Fibroblast of peridontal ligament (primary cell): ENCODE measurements around the gene CLEC18C.
A peak's percentile ranks its signal among the peaks of the same experiment; 100 is the strongest.
"Not testable (repeated sequence)": the region's sequence is repeated elsewhere in the genome, so short reads cannot be mapped to it uniquely, and the experiment has no call there.

Source experiments
- DNase-seq: peaks from one replicate; pipeline ENCODE4 v3.0.0-alpha.2; 2010; ENCODE audit errors: extremely low read depth

The CLEC18C gene

DNA sequence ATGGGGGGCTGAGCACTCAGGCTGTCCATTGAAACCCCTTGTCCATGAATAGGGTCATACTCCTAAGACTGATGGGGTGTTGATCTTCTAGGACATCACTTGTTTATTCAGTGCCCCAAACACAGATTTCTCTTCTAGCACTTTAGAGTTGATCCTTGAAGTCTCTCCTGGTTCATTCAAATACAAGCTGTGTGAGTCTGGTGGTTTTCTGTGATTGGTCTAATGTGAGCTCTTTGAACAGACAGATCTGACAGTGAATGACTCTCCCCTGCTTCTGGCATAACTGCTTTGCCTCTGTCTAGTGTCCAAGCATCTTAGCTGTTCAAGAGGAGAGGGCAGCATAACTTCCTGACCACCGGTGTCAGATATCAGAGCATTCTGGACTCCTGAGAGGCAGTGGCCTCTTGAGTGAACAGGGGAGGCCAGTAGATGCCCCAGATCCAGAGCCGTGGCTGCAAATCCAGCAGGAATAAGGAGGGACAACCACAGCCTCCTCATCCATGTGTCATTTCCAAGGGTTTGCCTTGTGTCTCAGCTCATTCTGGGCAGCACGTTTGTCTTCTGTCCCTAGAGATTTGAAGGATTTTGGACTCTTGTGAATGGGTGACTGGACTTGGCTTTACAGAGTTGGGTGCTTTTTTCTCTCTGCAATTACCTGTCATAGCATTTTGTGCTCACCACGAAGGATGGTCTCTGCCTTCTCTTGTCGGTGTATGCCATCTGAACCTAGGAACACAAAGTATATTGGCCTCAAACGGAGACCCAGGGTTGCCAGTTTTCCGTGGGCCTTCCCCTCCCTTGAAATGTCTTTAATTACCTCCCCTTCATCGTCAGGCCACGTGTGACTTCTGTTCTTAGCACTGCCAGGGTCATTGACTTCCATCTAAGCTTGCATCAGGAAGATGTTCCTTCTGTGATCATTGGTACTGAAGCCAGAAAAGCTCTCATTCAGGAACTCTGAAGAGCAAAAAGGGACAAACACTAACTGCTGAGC is 13.9 kb upstream of the CLEC18C start:
- peak; percentile 26 for DNase-seq

DNA sequence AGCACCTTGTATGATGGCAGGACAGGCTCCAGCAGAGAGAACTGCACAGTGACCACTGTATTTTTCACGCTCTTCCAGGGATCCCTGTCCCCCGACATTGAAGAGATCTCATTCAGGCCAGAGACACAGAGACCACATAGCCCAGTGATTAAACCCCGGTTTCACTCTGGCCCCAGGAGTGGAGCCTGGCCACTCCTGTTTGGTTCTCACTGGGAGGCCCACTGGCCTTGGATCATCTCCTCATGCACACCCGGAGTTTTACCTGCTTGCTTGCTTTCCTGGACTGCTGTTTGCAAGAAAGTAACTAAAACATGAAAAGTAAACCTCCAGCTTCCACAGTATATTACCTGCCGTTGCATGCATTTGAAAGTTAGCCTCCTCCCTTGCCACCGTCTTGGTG is 13.2 kb upstream of the CLEC18C start:
- no peak for DNase-seq

DNA sequence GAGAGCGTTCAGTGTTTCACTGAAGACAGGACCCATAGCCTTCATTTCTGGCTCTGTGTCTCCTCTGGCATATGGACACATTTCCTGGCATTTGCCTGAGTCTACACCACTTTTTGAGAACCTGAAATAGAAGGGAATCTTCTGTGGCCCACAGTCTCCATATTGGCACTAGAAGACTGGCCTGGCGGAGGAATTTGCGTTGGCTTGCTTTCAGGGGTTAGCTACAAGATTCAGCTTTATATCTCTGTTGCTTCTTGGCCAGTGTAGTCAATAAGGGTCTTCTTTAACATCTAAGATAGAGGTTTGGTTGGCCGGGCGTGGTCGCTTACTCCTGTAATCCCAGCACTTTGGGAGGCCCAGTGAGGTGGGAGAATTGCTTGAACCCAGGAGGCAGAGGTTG is 12.8 kb upstream of the CLEC18C start:
- no peak for DNase-seq

DNA sequence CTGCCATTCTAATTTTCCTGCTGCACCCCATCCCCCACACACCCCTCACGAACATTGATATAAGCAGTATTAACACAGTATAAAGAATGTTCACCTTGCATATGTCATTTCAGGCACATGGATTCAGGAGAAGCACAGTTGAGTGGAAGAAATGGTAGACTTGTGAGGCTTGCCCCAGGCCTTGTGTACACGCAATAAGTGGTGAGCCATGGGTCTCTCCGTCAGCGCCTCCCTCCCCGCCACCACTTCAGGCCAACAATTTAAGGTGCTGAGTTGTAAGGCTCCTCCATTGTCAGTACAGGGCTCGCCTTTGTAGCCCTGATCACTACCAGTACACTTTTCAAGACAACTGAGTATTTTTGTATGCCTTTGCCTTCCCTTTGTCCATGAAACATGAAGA is 12.2 kb upstream of the CLEC18C start:
- no peak for DNase-seq

DNA sequence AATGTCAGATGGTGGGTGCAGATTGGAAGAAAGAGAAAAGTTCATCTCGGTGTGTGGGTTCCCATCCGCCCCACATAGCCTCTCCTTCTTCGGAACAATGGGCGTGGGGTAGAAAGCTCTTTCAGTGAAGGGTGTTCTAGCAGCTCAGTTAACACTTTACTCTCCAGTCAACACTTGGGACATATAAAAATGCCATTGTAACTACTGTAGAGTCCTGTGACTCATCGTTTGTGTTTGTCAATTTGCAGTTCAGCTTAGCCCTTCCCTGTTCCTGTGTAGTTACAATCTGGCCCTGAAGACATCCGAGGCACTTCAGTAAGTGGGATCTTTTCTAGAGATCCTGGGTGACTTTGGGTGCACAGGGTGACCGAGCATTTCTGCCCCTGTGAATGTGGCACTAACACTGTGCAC is 11.5 kb upstream of the CLEC18C start:
- DNase-seq: peak; percentile 58

DNA sequence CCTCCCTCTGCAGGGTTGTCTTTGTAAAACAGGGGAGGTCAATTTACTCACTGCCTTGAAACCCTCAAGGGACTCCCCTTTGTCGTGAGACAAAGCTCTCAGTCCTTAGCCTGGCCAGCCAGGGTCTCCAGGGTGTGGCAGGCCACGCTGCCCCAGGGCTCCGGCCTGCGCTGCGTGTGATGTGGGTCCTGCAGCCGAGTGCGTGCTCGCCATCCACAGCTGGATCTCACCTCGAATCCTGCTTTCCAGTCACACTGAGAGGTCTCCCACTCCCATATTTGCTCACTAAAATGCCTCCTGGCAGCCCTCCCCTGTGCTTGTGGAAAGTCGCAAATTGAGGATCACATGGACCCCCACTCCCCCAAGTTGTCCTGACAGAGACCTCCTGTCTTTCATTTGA is 10.0 kb upstream of the CLEC18C start:
- DNase-seq: no peak

DNA sequence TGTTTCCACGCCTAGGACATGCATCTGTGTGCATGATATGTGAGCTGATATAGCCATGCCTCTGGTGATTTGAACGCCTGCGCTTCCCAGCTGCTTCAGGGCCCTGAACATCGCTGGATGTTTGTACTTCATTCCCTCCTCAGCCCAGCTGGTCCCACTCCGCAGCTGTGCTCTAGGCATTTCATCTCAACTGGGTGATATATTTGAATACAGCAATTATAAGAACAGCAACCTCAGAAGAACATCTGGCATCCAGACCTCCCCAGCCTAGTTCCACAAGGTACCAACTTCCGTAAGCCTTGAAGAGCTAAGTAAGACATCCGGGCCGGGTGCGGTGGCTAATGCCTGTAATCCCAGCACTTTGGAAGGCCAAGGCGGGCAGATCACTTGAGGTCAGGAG is 6.9 kb upstream of the CLEC18C start:
- not testable (repeated sequence) for DNase-seq

DNA sequence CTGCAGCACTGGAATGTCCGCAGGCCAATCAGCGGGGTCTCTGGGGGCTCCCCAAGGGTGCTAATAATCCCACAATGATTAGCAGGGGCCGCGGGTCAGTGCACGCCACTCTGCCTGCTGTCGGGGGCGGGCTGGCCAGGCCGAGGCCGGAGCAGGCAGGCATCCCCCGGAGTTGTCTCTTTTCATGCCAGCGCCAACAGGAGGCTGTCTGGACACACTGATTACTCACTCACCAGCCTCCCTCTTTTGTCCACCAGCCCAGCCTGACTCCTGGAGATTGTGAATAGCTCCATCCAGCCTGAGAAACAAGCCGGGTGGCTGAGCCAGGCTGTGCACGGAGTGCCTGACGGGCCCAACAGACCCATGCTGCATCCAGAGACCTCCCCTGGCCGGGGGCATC is 329 bp downstream of the CLEC18C start:
- not testable (repeated sequence) for DNase-seq

DNA sequence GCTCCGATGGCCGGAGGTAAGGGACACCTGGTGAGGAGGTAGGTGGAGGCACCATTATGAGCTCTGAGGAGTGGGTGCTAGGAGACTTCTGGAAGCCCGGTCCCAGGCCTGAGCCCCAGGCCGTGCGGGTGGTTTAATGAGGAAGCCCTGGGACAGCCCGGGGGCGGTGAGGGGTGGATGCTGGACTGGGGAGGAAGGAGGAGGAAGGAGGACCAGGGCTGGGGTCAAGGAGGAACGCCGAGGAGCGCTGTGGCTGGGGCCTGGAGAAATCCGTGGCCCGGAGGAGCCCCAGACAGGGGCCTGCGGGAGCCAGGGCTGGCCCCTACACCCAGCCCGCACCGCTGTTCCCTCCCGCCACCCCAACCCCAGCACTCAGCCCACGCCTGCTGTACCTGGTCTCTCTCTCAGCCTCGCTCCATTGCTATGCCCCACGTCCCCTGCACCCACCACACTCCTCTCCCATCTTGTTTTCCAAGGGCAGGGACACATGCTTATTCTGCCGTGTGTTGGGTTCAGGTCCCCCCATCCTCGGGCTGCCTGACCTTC is 873 bp downstream of the CLEC18C start:
- DNase-seq: not testable (repeated sequence)

DNA sequence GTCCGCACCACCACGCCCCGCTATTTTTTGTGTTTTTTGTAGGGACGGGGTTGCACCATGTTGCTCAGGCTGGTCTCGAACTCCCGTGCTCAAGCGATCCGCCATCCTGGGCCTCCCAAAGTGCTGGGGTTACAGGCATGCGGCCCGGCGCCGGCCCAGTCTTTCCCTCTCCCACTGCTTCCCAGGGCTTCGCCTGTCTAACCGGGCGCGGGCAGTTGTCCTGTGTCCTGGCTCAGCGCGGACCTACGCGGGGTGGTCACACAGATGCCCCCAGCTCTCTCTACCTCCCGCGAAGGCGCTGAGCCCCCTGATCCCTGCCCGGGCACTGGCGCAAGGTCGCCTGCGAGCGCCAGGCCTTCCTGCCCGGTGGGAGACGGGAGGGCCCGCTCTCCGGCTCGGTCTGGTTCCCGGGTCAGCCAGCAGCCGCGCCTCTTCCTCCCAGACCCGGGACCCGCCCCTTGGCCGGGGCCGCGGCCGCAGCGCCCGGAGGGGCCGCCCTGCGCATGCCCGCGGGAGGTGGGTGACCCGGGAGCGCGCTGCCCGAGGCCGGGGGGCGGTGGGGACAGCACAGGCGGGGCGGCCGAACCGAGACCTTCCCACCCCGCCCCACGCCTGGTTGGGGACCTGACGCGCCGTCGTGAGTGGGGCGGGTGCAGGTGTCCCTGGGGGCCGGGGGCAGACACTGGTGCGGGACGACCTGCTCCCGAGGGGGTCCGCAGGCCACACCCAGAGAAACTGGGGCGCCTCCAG is 14.4 kb downstream of the CLEC18C start:
- not testable (repeated sequence) for DNase-seq

DNA sequence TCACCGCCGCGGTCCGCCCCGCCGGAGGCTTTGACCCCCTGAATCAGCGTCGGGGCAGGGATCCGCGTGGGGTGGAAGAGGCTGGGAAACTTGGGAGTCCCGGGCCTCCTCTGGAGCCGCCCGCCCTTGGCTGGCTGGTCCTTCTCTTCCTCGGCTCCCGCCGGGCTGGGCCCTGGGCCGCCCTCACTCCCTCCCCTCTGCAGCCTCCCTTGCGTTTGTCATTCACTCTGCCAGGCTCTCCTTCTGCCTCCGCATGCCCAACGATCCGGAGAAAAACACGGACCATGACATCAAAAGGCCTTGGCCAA is 15.0 kb downstream of the CLEC18C start:
- DNase-seq: not testable (repeated sequence)

DNA sequence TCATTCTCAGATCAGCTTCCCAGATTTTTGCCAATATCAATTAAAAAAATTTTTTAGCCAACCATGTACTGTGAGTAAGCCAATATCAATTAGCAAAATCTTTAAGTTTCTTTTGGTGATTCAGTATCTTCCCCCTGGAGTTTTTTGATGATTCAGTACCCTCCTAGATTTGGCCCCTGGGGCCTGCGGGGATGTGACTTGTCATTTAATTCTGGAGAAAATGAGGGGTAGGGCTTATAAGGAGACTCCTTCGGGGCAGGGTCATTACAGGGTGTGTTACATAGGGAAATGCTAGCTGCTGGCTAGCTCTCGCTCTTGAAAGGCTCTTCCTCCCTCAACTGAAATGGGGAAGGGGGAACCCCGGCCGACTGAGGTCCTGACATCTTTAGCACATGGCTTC is 17.0 kb downstream of the CLEC18C start:
- DNase-seq: not testable (repeated sequence)

DNA sequence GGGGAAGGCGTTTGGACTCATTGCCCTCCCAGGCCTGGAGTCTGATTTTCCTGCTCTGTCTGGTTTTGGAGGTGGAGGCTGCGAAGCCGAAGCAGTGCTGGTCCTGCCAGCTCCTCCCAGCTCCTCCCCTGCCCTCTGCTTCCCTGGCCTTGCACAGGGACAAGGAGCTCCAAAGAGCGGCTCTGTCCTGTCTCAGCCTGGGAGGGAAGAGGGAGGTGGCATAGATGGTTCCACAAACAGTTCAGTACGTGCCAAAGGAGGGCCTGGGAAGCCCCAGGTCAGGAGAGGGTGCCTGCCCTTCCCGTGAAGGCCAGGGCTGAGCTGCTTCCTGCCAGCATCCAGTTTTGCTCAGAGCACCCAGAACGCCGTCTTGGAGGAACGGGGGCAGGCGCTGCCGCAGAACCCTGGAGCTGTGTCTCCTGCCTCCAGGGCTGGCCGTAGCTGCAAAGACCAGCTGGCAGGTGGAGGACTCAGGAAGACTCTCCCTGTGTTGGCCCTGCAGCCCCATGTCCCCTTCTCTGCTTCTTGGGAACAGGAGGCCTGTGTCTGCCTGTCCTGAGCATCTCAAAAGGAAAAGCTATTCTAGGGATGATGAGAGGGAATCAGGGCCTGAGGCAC is 23.2 kb downstream of the CLEC18C start:
- not testable (repeated sequence) for DNase-seq

DNA sequence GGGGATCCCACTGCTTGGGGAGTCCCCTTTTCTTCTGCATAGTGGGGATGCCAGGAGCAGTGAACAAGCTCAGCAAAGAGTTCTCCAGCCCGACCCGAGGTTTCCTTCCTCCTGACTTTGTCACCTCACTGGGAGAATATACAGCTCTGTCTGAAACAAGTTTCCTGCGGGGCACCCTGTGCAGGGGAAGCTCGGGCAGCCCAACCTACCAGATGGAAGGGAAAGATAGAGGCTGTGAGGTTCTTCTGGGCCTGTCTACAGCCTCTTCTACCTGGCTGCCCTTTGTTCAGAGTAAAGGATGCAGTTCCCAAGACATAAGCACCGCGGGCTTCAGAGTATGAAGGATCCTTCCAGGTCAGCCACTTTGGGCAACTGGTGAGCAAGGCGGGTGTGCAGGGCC is 24.0 kb downstream of the CLEC18C start:
- DNase-seq: not testable (repeated sequence)

DNA sequence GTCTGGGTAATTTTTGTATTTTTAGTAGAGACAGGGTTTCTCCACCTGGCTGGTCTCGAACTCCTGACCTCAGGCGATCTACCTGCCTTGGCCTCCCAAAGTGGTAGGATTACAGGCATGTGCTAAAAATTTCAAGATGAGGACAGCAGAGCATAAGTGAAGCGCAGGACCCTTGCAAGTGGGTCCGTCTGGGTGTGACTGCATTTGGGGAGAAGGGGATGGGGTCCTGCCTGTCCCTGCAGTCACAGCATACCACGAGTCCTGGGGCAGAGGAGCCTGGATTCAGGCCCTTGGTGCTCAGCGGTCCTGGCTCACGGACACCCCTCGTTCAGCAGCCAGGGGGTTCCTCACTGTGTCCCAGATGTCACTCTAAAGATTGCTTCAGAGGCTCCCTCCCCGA is 24.6 kb downstream of the CLEC18C start:
- DNase-seq: not testable (repeated sequence)

DNA sequence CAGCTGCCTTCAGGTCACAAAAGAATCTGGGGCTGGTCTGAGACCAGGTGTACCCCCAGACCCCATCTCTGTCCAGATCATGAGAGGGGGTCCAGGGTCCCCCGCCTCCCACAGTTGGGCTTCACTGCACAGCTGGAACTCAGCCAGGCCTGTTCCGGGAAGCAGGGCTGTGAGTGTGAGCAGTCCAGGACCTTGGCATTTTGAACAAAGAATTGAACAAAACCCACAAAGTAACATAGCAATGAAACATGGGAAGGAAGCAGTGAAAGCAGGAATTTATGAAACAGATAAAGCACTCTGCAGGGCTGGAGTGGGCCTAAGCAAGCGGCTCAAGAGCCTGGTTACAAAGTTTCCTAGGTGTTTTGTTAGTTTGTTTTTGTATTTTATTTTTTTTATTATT is 25.1 kb downstream of the CLEC18C start:
- DNase-seq: peak; percentile 7

DNA sequence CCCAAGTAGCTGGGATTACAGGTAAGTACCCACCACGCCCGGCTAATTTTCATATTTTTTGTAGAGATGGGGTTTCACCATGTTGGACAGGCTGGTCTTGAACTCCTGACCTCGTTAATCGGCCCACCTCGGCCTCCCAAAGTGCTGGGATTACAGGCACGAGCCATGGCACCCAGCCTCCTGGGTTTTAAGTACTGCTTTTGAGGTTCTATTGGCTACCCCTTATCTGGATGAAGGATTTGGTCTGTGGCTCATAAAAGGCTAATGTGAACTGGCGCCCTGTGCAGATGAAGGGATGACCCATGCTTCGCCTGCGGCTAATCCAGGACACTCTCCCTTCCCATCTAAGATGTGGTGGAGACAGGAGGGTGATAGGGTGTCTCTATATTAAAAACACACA is 25.6 kb downstream of the CLEC18C start:
- not testable (repeated sequence) for DNase-seq

DNA sequence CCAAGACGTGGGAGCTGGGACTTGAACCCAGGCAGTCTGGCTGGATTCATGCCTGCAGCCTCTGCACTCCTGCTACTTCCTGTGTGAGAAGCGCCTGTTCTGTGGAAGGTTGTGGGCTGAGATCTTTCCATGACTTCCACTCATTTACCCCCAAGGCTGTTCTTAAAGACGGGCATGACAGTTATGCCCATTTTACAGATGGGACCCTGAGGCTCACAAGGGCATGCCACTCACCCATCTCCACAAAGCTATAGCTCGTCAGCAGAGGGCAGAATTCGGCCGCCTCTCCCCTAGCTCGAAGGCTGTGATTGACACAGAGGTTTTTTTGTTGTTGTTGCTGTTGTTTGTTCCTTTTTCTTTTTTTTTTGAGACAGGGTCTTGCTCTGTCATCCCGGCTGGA is 26.5 kb downstream of the CLEC18C start:
- not testable (repeated sequence) for DNase-seq

DNA sequence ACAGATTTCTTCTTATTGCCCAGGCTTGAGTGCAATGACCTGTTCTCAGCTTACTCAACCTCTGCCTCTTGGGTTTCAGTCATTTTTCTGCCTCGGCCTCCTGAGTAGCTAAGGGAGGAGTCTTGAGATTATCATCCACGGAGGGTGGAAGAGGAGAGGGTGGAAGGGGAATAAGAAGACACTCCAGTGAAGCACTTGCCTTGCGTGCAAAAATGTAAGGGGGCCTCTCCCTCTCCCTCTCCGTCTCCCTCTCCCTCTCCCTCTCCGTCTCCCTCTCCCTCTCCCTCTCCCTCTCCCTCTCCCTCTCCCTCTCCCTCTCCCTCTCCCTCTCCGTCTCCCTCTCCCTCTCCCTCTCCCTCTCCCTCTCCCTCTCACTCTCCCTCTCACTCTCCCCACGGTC is 29.9 kb downstream of the CLEC18C start:
- peak; percentile 17 for DNase-seq

DNA sequence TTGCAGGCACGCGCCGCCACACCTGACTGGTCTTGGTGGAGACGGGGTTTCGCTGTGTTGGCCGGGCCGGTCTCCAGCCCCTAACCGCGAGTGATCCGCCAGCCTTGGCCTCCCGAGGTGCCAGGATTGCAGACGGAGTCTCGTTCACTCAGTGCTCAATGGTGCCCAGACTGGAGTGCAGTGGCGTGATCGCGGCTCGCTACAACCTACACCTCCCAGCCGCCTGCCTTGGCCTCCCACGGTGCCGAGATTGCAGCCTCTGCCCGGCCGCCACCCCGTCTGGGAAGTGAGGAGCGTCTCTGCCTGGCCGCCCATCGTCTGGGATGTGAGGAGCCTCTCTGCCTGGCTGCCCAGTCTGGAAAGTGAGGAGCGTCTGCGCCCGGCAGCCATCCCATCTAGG is 30.4 kb downstream of the CLEC18C start:
- not testable (repeated sequence) for DNase-seq

DNA sequence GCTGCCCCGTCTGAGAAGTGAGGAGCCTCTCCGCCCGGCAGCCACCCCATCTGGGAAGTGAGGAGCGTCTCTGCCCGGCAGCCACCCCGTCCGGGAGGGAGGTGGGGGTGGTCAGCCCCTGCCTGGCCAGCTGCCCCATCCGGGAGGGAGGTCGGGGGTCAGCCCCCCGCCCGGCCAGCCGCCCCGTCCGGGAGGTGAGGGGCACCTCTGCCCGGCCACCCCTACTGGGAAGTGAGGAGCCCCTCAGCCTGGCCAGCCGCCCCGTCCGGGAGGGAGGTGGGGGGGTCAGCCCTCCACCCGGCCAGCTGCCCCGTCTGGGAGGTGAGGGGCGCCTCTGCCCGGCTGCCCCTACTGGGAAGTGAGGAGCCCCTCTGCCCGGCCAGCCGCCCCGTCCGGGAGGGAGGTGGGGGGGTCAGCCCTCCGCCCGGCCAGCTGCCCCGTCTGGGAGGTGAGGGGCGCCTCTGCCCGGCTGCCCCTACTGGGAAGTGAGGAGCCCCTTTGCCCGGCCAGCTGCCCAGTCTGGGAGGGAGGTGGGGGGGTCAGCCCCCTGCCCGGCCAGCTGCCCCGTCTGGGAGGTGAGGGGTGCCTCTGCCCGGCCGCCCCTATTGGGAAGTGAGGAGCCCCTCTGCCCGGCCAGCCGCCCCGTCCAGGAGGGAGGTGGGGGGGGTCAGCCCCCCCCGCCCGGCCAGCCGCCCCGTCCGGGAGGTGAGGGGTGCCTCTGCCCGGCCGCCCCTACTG is 31.2 kb downstream of the CLEC18C start:
- DNase-seq: not testable (repeated sequence)
